GM12801 (cell line): ENCODE data around the gene BTNL2.

Experiments
- TF ChIP-seq, protein P1 (sequence below): IDR thresholded peaks from one replicate; pipeline ENCODE4 v1.5.1; 2011; ENCODE audit warnings: control low read depth; ENCODE audit not compliant: insufficient read length; ENCODE audit errors: extremely low read depth

BTNL2 gene

DNA sequence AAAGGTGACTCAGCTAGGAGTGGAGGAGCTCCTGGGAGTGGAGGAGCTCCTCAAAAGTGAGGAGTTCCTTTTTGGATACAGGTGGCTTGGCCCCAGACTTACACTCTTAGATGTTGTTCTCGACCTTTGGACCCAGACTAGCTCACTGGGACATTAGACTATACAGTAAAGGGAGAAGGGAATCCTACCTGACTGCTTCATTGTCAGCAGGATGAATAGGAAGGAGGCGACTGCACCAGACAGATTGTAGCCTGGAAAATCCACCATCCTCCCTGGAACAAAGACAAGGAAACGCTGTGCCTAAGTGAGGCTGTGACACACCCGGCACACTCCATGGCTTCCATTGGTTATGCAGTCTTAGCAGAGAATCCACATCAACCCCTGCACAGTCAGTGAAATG lies at the start of gene BTNL2:
Gene BTNL2 (minus strand): TSS at position 325 of the 400 bp plus-strand sequence. CDS start 58 bp downstream, at position 267.
- TF ChIP-seq, protein P1, sequence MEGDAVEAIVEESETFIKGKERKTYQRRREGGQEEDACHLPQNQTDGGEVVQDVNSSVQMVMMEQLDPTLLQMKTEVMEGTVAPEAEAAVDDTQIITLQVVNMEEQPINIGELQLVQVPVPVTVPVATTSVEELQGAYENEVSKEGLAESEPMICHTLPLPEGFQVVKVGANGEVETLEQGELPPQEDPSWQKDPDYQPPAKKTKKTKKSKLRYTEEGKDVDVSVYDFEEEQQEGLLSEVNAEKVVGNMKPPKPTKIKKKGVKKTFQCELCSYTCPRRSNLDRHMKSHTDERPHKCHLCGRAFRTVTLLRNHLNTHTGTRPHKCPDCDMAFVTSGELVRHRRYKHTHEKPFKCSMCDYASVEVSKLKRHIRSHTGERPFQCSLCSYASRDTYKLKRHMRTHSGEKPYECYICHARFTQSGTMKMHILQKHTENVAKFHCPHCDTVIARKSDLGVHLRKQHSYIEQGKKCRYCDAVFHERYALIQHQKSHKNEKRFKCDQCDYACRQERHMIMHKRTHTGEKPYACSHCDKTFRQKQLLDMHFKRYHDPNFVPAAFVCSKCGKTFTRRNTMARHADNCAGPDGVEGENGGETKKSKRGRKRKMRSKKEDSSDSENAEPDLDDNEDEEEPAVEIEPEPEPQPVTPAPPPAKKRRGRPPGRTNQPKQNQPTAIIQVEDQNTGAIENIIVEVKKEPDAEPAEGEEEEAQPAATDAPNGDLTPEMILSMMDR, result no peak

- TF ChIP-seq, protein P1, result no peak
These were observed 42.2 kb upstream of the BTNL2 start for GRCh38 chr6:32449088-32449736.

DNA sequence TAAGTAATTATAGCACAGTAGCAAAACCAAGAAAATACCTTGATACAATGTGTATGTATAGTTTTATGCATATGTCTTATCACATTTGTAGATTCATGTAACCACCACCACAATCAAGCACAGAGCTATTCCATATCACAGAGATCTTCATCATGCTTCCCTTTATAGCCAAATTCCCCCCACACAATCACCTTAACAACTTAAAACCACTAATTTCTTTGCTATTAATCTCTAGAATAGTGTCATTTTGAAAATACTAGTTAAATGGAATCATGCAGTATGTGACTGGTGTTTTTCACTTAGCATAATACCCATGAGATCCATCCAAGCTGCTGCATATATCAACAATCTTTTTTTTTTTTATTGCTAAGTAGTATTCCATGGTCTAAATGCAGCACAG lies 41.0 kb upstream of the BTNL2 start:
- TF ChIP-seq, protein P1, result no peak

DNA sequence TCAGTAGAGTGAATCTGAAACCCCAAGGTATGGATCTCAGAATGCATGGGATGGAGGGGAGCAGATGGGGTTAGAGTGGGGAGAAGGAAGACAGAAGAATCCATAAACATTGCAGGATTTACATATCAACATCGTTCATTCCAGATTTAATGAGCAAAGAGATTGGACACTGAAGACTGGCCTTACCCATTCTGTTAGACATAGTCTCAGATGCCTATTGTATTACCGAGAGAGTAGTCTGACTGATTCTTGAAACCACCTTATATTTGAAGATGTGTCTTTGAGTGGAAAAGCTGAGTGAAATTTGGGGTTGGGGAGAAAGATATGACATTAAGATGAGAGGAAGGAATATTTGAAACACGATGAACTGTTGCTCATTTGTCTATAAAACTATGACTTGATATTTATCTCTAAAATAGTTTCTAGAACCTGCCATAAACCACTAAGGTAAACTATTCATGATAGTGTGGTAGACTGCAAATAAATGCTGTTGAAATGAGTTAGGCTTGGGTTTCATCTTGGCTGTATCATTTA lies 38.4 kb upstream of the BTNL2 start:
- TF ChIP-seq, protein P1, result no peak

DNA sequence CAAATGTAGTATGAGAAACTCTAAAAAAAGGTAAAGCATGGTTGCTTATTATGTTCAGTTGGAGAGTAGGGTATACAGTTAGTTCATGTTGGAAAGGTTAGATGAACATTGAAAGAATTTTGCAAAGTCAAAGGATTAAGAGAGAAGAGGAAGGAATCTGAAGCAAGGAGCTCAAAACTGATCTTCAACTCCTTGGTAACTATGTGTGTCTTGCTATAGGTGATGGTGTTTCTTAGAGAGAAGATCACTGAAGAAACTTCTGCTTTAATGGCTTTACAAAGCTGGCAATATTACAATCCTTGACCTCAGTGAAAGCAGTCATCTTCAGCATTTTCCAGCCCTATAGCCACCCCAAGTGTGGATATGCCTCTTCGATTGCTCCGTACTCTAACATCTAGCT lies 37.5 kb upstream of the BTNL2 start:
- TF ChIP-seq, protein P1, result no peak

DNA sequence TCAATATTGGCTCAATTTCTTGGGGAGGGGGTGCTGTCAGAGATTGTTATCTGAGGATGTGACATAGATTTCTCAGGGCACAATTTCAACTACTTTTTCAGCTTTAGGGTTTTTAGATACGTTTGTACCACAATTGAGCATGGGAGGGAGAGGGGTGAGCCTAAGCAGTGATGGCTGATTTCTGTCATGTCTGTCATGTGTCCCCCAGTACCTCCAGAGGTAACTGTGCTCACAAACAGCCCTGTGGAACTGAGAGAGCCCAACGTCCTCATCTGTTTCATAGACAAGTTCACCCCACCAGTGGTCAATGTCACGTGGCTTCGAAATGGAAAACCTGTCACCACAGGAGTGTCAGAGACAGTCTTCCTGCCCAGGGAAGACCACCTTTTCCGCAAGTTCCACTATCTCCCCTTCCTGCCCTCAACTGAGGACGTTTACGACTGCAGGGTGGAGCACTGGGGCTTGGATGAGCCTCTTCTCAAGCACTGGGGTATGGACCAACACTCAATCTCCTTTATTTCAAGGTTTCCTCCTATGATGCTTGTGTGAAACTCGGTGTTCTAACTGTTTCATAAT lies 36.1 kb upstream of the BTNL2 start:
- TF ChIP-seq, protein P1, result no peak

- TF ChIP-seq, protein P1, result no peak
These were observed 35.3 kb upstream of the BTNL2 start for GRCh38 chr6:32442243-32442667.
